Loucy (cell line): Measurements from ENCODE around the gene SMCR8.
"Not testable (repeated sequence)": the region's sequence is repeated elsewhere in the genome, so short reads cannot be mapped to it uniquely, and the experiment has no call there.

Experiments
- EZH2phosphoT487 ChIP-seq: fragments of 200-600 bp; IDR thresholded peaks from 2 replicates; pipeline ENCODE4 v1.6.1; 2018; ENCODE audit warnings: antibody characterized with exemption, mild to moderate bottlenecking, moderate library complexity, borderline replicate concordance
- TF ChIP-seq, protein P1 (sequence below): fragments of 200-600 bp; sonication (generic); conservative IDR thresholded peaks from 2 replicates; pipeline ENCODE4 v1.5.1; 2014; ENCODE audit warnings: mild to moderate bottlenecking, antibody characterized with exemption, low read length

DNA sequence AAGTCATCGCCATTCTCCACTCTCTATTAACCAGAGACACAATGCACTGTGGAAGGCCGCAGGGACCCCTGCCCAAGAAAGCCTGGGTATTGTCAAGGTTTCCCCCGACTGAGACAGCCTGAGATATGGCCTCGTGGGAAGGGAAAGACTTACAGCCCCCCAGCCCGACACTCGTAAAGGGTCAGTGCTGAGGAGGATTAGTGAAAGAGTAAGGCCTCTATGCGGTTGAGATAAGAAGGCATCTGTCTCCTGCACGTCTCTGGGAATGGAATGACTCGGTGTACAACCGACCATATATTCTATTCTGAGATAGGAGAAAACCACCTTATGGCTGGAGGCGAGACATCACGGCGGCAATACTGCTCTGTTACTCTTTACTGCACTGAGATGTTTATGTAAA is 11.9 kb upstream of the SMCR8 start:
- TF ChIP-seq, protein P1, sequence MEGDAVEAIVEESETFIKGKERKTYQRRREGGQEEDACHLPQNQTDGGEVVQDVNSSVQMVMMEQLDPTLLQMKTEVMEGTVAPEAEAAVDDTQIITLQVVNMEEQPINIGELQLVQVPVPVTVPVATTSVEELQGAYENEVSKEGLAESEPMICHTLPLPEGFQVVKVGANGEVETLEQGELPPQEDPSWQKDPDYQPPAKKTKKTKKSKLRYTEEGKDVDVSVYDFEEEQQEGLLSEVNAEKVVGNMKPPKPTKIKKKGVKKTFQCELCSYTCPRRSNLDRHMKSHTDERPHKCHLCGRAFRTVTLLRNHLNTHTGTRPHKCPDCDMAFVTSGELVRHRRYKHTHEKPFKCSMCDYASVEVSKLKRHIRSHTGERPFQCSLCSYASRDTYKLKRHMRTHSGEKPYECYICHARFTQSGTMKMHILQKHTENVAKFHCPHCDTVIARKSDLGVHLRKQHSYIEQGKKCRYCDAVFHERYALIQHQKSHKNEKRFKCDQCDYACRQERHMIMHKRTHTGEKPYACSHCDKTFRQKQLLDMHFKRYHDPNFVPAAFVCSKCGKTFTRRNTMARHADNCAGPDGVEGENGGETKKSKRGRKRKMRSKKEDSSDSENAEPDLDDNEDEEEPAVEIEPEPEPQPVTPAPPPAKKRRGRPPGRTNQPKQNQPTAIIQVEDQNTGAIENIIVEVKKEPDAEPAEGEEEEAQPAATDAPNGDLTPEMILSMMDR = not testable (repeated sequence)
- TF ChIP-seq EZH2phosphoT487 = not testable (repeated sequence)
